GM12873 (cell line): ENCODE data around the gene DHRSX.

ENCODE experiments used
- TF ChIP-seq, protein P1 (sequence below): IDR thresholded peaks from 2 replicates; pipeline ENCODE4 v1.5.1; 2012; ENCODE audit warnings: low read depth, mild to moderate bottlenecking, moderate library complexity, low read length, control low read depth; ENCODE audit not compliant: insufficient read depth; ENCODE audit errors: missing control alignments

The DHRSX gene

DNA sequence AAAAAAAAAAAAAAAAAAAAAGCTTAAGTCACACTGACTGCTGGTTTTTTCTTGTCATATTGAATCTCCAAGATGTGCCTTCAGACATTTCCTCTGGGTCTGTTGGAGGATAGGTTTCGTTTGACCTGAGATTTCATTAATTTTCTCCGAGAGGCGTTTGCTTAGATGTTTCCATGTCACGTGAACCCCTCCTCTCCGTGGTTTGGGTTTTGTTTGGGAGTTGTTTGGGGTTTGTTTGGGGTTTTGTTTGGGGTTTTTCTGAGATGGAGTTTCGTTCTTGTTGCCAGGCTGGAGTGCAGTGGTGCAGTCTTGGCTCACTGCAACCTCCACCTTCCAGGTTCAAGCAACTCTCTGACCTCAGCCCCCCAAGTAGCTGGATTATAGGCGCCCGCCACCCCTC, 40.8 kb upstream of the DHRSX start:
- TF ChIP-seq, protein P1, sequence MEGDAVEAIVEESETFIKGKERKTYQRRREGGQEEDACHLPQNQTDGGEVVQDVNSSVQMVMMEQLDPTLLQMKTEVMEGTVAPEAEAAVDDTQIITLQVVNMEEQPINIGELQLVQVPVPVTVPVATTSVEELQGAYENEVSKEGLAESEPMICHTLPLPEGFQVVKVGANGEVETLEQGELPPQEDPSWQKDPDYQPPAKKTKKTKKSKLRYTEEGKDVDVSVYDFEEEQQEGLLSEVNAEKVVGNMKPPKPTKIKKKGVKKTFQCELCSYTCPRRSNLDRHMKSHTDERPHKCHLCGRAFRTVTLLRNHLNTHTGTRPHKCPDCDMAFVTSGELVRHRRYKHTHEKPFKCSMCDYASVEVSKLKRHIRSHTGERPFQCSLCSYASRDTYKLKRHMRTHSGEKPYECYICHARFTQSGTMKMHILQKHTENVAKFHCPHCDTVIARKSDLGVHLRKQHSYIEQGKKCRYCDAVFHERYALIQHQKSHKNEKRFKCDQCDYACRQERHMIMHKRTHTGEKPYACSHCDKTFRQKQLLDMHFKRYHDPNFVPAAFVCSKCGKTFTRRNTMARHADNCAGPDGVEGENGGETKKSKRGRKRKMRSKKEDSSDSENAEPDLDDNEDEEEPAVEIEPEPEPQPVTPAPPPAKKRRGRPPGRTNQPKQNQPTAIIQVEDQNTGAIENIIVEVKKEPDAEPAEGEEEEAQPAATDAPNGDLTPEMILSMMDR = no peak

DNA sequence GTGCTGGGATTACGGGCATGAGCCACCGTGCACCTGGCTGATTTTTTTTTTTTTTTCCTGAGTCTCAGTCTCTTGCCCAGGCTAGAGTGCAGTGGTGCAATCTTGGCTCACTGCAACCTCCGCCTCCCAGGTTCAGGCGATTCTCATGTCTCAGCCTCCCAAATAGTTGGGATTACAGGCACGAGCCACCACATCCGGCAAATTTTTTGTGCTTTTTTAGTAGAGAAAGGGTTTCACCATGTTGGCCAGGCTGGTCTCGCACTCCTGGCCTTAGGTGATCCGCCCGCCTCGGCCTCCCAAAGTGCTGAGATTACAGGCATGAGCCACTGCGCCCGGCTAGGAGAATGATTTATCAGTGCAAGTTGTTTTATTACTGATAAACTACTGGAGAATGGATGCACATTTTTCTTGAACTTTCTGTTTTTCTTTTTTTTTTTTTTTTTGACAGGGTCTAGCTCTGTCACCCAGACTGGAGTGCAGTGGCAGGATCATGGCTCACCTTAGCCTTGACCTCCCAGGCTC, 39.7 kb upstream of the DHRSX start:
- TF ChIP-seq, protein P1 = no peak

DNA sequence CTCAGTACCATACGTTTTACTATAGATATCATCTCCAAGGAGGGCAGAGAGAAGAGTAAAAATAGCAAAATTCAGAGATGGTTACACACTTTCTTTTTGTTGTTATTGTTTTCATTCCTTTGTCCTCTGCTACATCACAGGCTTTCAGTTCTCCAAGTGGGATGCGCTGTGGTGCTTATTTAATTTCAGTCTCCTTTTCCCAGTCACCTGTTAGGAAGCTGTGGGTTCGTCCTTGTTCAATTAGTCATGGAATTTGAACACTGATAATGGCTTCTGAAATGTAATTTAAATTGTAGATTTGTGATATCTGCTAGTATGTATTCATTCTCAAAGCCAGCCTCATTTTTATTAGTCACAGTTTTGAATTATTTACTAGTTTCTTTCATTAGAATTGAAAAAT, 38.8 kb upstream of the DHRSX start:
- TF ChIP-seq, protein P1 = no peak

DNA sequence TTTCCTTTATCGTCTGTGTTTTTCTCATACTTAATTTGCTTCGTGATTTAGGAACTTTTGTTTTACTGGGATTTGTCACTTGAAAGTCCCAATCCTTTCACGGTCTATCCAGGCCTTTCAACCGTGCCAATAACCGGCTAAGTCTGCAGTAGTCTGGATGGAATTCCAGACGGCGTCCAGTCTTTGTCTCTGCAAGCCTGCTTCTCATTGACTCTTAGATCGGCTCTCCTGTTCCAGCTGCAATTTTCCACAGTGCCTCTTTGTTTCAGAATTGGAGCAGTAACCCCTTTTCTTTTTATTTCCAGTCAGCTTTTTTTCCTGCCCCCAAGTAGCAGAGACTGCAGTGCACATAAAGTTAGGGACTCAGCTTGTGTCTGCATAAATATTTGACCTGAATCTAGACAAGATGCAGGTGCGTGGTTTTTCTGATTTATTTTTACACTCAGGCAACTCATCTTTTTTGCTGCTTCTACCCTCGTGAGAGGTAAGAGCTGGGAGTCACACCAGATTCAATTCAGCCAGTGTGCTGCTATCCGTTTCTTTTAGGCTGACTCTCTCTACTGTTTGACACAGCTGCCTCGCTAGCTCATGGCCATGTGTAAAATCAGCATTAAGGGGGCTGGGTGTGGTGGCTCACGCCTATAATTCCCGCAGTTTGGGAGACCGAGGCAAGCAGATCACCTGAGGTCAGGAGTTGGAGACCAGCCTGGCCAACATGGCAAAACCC, 37.4 kb upstream of the DHRSX start:
- TF ChIP-seq, protein P1 = no peak

DNA sequence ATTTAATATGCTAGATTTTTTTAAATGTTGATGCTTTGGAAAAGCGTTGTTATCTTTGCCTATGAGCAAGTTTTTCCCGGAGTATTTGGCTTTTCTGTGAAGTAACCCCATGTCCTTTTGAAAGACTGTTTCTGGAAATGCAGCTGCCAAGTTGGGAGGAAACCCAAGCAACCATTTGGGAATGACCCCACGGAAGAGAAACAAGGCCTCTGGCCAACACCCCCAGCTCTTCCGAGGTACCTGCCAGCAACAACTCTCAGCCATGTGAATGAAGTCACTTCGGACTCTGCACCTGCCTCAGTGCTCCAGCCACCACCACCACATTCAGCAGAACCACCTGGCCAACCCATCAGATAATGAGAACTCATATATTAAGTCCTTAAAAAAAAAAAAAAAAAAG, 36.2 kb upstream of the DHRSX start:
- TF ChIP-seq, protein P1 = no peak

DNA sequence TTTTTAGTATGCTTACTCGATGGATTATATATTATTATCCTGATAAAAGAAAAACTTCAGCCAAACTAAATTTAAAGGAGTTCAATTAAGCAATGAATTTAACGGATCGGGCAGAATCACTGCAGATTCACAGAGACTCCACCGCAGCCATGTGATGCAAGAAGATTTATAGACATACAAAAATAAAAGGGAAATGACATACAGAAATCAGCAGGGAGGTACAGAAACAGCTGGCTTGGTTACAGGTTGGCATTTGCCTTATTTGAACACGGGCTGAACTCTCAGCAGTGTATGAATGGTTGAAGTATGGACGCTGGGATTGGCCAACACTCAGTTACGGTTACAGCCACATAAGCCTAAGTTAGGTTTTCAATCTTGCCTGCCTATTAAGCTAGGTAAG, 35.4 kb upstream of the DHRSX start:
- TF ChIP-seq, protein P1 = no peak

DNA sequence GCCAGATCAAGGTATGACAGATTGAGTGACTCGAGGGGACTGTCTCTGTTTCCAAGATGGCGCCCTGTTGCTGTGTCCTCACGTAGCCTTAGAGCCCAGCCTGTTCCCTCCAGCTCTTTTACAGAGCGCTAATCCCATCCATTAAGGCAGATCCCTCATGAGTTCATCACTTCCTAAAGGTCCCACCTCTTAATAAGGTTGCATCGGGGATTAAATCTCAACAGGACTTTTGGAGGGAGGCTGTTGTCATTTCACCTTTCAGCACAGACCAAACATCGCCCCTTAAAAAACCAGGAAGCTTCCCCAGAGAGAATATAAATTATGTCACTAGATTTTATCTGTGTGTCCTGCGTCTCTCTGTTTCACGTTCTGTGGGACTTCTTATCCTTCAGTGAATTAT, 32.6 kb upstream of the DHRSX start:
- TF ChIP-seq, protein P1 = no peak
